ENCODE measurements around the gene PWWP2B. TPM values are rescaled to one million over a fixed set of nuclear protein-coding genes. Genes with fewer than 3 reads are reported as not detected.

Gene PWWP2B
- total and polyA plus RNA-seq, 2 experiments from 2014 or later, result 2.3 to 12.8 TPM

DNA sequence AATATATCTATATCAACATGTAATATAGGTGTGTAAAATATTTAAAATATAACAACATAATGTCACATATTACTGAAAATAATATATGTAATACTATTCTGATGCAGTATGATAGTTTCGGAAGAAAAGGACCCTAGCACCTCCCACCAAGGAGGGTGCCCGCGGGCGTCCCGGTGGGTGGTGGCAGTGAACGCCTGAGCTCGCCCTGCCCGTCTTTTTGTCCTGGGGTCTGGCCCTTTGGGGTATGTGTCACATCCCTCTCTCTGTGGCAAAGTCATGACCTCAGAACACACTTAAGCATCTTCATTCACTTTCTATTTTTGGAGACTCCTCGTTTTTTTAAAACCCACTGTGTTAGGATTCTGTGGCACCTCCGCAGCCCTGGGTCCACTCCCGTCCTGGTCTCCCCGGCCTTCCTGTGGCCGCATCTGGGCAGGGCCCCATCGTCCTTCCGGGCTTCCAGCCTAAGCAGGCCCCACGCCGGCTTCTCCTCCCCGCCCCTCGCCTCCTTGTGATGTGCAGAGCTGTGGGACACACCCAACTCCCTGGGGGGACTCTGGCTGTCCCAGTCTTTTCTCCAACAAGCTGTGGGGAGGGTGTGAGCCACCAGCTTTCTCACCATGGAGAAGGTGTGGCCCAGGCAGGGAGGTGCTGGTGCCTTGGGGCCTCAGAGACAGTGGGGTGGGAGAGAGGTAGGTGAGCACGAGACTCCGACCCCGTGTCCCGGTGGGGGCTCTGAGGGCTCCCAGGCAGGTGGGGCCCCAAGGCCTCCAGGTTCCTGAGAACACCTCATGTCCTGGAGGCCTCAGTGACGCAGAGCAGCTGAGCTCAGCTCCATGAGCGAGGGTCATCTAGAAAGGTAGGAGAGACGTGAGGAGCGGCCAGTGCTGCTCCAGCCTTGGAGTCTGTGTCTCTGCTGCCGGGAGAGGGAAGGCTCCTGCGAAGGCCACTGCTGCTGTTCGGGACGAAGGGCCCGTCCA is 16.5 kb downstream of the PWWP2B start:
- H3K4me3 ChIP-seq, result no peak overlapping the region
- DNase-seq (ENCODE audit: low spot score) (no peak), ATAC-seq (no peak)
- Mint-ChIP-seq H3K27me3 (ENCODE audit: insufficient read depth, low read depth, poor library complexity) (peaks cover 21% of the 10 kb centered on the region), H3K4me1 (peaks cover 48% of the 10 kb centered on the region), H3K36me3 (ENCODE audit: low read depth) (no peaks in the 10 kb centered on the region; the same call in 2 of the 3 replicates), H3K9me3 (no peaks in the 10 kb centered on the region), H3K4me3 (no peak overlapping the region), H3K27ac (no peak overlapping the region; the same call in 1 of the 2 replicates)
- H2AFZ ChIP-seq, result no peak overlapping the region
- no peaks in the 10 kb centered on the region for H4K20me1 ChIP-seq (replicated peaks; ENCODE audit: insufficient read depth)
- peaks cover 19% of the 10 kb centered on the region for H3K4me1 ChIP-seq (ENCODE audit: insufficient read depth)
- H3K27ac ChIP-seq (ENCODE audit: low read depth), result 0 out of 2 replicates have a peak overlapping the region, but pooled peaks have one; percentile 9
- no peaks in the 10 kb centered on the region for H3K79me2 ChIP-seq (replicated peaks; ENCODE audit: insufficient read depth)
- no peaks in the 10 kb centered on the region for H3K27me3 ChIP-seq (ENCODE audit: insufficient read depth)
- H3F3A ChIP-seq (replicated peaks; ENCODE audit: low read depth), result 0 out of 2 replicates have a peak, but pooled peaks cover 3% of the 10 kb centered on the region
- H3K4me2 ChIP-seq, result no peak overlapping the region
- TF ChIP-seq NANOG (IDR thresholded peaks at IDR 0.05; ENCODE audit: borderline replicate concordance), result no peak
- TF ChIP-seq STAT1 (IDR thresholded peaks at IDR 0.05; ENCODE audit: unreplicated experiment), result no peak
- no peak for TF ChIP-seq EZH2 (IDR thresholded peaks at IDR 0.05; ENCODE audit: low read depth, unreplicated experiment)
- TF ChIP-seq ZNF114 (CRISPR knock-in tag; IDR thresholded peaks at IDR 0.05), result no peak
- no peak for TF ChIP-seq ZNF331 (CRISPR knock-in tag; IDR thresholded peaks at IDR 0.05; ENCODE audit: low read depth)
- TF ChIP-seq CREB1 (CRISPR knock-in tag; IDR thresholded peaks at IDR 0.05; ENCODE audit: low read depth), result no peak
- no peak for TF ChIP-seq JUNB (IDR thresholded peaks at IDR 0.05; ENCODE audit: unreplicated experiment)
- TF ChIP-seq, protein P1, sequence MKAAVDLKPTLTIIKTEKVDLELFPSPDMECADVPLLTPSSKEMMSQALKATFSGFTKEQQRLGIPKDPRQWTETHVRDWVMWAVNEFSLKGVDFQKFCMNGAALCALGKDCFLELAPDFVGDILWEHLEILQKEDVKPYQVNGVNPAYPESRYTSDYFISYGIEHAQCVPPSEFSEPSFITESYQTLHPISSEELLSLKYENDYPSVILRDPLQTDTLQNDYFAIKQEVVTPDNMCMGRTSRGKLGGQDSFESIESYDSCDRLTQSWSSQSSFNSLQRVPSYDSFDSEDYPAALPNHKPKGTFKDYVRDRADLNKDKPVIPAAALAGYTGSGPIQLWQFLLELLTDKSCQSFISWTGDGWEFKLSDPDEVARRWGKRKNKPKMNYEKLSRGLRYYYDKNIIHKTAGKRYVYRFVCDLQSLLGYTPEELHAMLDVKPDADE (IDR thresholded peaks at IDR 0.05), result no peak
- TF ChIP-seq, protein P2, sequence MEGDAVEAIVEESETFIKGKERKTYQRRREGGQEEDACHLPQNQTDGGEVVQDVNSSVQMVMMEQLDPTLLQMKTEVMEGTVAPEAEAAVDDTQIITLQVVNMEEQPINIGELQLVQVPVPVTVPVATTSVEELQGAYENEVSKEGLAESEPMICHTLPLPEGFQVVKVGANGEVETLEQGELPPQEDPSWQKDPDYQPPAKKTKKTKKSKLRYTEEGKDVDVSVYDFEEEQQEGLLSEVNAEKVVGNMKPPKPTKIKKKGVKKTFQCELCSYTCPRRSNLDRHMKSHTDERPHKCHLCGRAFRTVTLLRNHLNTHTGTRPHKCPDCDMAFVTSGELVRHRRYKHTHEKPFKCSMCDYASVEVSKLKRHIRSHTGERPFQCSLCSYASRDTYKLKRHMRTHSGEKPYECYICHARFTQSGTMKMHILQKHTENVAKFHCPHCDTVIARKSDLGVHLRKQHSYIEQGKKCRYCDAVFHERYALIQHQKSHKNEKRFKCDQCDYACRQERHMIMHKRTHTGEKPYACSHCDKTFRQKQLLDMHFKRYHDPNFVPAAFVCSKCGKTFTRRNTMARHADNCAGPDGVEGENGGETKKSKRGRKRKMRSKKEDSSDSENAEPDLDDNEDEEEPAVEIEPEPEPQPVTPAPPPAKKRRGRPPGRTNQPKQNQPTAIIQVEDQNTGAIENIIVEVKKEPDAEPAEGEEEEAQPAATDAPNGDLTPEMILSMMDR (conservative IDR thresholded peaks at IDR 0.05; ENCODE audit: low read depth in 2 of 2), result no peak
- TF ChIP-seq EZH2phosphoT487 (IDR thresholded peaks at IDR 0.05; ENCODE audit: unreplicated experiment), result no peak
- H3K9me2 ChIP-seq (ENCODE audit: insufficient read depth), result no peaks in the 10 kb centered on the region
- no peaks in the 10 kb centered on the region for H3K36me3 ChIP-seq (ENCODE audit: insufficient read depth)

- DNase-seq (ENCODE audit: low spot score) (no peak), ATAC-seq (no peak)
- H3K36me3 Mint-ChIP-seq (ENCODE audit: low read depth), result no peaks in the 10 kb centered on the region; the same call in 2 of the 3 replicates
- H3K4me1 ChIP-seq (ENCODE audit: insufficient read depth), result peaks cover 19% of the 10 kb centered on the region
- no peak overlapping the region; the same call in 1 of the 2 replicates for H3K27ac Mint-ChIP-seq
- no peak overlapping the region for H3K4me2 ChIP-seq
- H3F3A ChIP-seq (replicated peaks; ENCODE audit: low read depth), result 0 out of 2 replicates have a peak, but pooled peaks cover 3% of the 10 kb centered on the region
- no peak overlapping the region for H2AFZ ChIP-seq
- H3K36me3 ChIP-seq (ENCODE audit: insufficient read depth), result no peaks in the 10 kb centered on the region
- no peaks in the 10 kb centered on the region for H3K9me3 Mint-ChIP-seq
- peaks cover 49% of the 10 kb centered on the region for H3K4me1 Mint-ChIP-seq
- H3K27ac ChIP-seq (ENCODE audit: low read depth), result 0 out of 2 replicates have a peak overlapping the region, but pooled peaks have one; percentile 2
- H4K20me1 ChIP-seq (replicated peaks; ENCODE audit: insufficient read depth), result no peaks in the 10 kb centered on the region
- no peak overlapping the region for H3K4me3 ChIP-seq
- no peaks in the 10 kb centered on the region for H3K79me2 ChIP-seq (replicated peaks; ENCODE audit: insufficient read depth)
- H3K27me3 Mint-ChIP-seq (ENCODE audit: insufficient read depth, low read depth, poor library complexity), result peaks cover 21% of the 10 kb centered on the region
- no peaks in the 10 kb centered on the region for H3K27me3 ChIP-seq (ENCODE audit: insufficient read depth)
- no peak overlapping the region for H3K4me3 Mint-ChIP-seq
- no peaks in the 10 kb centered on the region for H3K9me2 ChIP-seq (ENCODE audit: insufficient read depth)
- TF ChIP-seq, protein P1 (IDR thresholded peaks at IDR 0.05), result no peak
- TF ChIP-seq, protein P2 (conservative IDR thresholded peaks at IDR 0.05; ENCODE audit: low read depth in 2 of 2), result no peak
- TF ChIP-seq CREB1 (CRISPR knock-in tag; IDR thresholded peaks at IDR 0.05; ENCODE audit: low read depth), result no peak
- TF ChIP-seq ZNF331 (CRISPR knock-in tag; IDR thresholded peaks at IDR 0.05; ENCODE audit: low read depth), result no peak
- TF ChIP-seq STAT1 (IDR thresholded peaks at IDR 0.05; ENCODE audit: unreplicated experiment), result no peak
- TF ChIP-seq EZH2phosphoT487 (IDR thresholded peaks at IDR 0.05; ENCODE audit: unreplicated experiment), result no peak
- no peak for TF ChIP-seq EZH2 (IDR thresholded peaks at IDR 0.05; ENCODE audit: low read depth, unreplicated experiment)
Measured at GRCh38 chr10:132414402-132415016, 17.5 kb downstream of the PWWP2B start.
